GM06990 (cell line): ENCODE results near the gene SUN2.

Experiments used
- DNase-seq: peaks from one replicate; pipeline ENCODE4 v3.0.0-alpha.2; 2011; ENCODE audit not compliant: insufficient read length; ENCODE audit errors: extremely low read depth
- H3K27me3 ChIP-seq: replicated peaks from 2 replicates; pipeline ENCODE4 v1.6.0; 2011; ENCODE audit warnings: low read length; ENCODE audit not compliant: control insufficient read depth, insufficient read depth
- H3K36me3 ChIP-seq: 2 replicates; pipeline ENCODE4 v1.5.1; 2011; ENCODE audit warnings: low read length; ENCODE audit not compliant: control insufficient read depth, insufficient read depth
- H3K4me3 ChIP-seq: replicated peaks from 2 replicates; pipeline ENCODE4 v1.5.1; 2011; ENCODE audit warnings: low read depth, mild to moderate bottlenecking, control low read depth, low read length
- CTCF ChIP-seq: IDR thresholded peaks from 2 replicates; pipeline ENCODE4 v1.5.1; 2011; ENCODE audit warnings: low read length, control low read depth, mild to moderate bottlenecking, inconsistent platforms; ENCODE audit not compliant: insufficient read depth, poor library complexity, severe bottlenecking

Gene SUN2

GRCh38 chr22:38770257-38770949 lies 14.6 kb upstream of the SUN2 start:
- DNase-seq = no peak
- no peak overlapping the region for H3K4me3 ChIP-seq
- no peaks in the 10 kb centered on the region; the same call in 1 of the 2 replicates for H3K27me3 ChIP-seq
- TF ChIP-seq CTCF = no peak
- H3K36me3 ChIP-seq = no peaks in the 10 kb centered on the region

DNA sequence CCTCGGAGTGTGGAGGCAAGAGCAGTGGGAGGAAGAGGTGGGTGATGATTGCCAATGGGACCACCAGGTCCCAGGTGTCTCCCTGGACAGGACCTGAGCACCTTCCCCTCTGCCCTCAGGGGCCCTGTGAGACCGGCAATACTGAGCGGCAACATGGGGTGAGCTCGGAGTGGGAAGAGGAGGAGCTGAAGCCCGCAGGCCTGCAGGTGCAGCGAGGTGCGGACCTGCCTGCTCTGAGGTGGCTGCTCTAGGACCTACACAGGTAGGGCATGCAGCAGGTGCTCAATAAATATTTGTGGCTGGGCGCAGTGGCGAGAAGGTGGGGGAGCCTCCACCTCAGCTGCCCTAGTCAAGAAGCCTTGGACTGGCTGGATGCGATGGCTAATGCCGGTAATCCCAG lies 12.2 kb upstream of the SUN2 start:
- Histone ChIP-seq H3K27me3 (no peaks in the 10 kb centered on the region; the same call in 1 of the 2 replicates), H3K4me3 (no peak overlapping the region), H3K36me3 (no peaks in the 10 kb centered on the region)
- DNase-seq = no peak
- no peak for TF ChIP-seq CTCF

DNA sequence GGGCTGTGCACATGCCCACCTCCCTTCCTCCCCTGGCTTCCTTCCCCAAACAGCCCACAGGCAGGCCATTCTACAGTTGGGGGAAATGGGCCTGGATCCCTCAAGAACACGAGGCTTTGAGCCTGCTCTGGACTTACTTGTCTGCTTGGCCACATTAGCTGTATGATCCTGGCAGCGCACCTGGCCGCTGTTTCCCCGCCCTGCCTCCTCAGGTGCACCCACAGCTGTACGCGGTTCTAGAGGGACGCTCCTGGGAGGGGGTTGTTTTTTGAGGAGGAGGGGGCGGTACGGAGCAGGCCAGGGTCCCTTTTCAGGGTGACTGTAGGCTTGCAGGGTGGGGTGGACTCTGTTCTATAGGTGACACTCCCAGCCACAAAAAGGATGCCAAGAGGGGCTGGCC lies 11.5 kb upstream of the SUN2 start:
- no peak for DNase-seq
- no peak for TF ChIP-seq CTCF
- H3K36me3 ChIP-seq = no peaks in the 10 kb centered on the region
- no peak overlapping the region for H3K4me3 ChIP-seq
- no peaks in the 10 kb centered on the region; the same call in 1 of the 2 replicates for H3K27me3 ChIP-seq

DNA sequence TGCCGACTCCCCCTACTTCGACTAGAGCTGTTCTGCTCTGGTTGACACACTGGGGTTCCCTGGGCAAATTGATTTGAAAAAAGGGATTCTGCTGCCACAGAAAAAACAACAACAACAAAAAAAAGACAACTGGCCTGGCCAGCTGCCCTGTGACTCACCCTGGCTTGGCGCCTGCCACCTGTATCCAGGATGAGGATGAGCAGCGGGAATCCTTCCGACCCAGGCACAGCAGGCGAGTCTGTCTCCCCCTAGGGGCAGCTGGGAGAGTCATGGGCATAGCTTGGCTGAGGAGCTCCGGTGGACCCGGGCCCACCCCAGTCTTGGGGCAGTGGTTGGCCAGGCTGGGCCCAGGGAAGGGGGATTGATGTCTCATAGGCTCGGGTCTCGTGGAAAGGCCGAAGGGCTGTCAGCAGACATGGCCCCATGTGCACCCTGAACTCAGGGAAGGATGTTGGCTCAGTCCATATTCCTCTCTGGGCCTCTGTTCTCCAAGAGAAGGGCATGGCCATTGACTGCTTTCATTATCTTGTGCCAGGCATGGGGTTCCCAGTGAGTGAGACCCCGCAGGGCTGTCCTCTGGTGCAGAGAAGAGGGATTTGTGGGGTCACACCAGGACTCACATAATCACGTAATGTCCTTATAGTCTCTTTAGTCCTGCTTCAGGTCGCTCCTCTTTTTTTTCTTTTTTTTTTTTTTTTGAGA lies 10.4 kb upstream of the SUN2 start:
- H3K27me3 ChIP-seq = no peaks in the 10 kb centered on the region; the same call in 1 of the 2 replicates
- TF ChIP-seq CTCF = peak; percentile 92
- no peak for DNase-seq
- H3K4me3 ChIP-seq = no peak overlapping the region
- no peaks in the 10 kb centered on the region for H3K36me3 ChIP-seq

DNA sequence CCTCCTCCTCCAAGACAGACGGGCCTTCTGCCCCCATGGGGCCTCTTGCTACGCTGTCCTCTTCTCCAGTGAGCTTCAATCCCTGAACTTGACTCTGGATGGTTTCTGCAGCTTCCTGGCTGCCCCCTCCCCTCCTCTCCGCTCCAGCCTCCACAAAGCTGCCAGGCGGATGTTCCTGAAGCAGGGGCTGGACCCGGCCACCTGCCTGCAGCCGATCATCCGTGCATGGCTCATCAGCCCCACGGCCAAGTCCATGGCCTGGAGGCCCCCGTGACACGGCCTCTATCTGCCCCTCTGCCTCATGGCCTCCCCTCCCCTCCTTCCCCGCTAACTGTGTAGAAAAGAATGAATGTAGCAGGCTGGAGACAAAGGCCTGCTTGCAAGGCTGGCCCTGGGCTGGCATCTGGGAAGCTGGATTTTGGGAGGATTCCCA lies 6.8 kb upstream of the SUN2 start:
- H3K27me3 ChIP-seq = no peaks in the 10 kb centered on the region; the same call in 1 of the 2 replicates
- no peak overlapping the region for H3K4me3 ChIP-seq
- no peak for DNase-seq
- TF ChIP-seq CTCF = no peak
- H3K36me3 ChIP-seq = no peaks in the 10 kb centered on the region; the same call in 1 of the 2 replicates
